C4-2B (cell line): ENCODE data around the gene RSRC2.

ENCODE experiments used
- ZFX ChIP-seq: fragments of 450-650 bp; IDR thresholded peaks from 2 replicates; pipeline ENCODE4 v1.6.1; 2017
- TF ChIP-seq, protein P1 (sequence below): fragments of 450-650 bp; conservative IDR thresholded peaks from 2 replicates; pipeline ENCODE4 v1.5.1; 2017; ENCODE audit warnings: mild to moderate bottlenecking

DNA sequence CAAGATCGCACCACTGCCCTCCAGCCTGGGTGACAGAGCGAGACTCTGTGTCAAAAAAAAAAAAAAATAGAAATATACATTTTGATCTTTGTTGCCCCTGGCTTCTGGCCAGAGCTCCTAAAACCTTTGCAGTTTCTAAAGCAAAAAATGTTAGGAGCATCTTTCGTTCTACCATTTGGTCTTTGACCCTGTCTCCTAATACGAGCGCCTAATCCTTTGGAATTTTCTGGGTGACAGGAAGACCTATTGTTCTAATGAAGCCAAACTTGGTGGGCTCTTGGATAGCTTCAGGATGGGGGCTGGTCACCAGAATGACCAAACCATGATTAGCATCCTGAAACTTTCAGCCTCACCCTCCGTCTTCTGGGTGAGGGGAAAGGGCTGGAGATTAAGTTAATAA is 72.0 kb downstream of the RSRC2 start:
- TF ChIP-seq, protein P1, sequence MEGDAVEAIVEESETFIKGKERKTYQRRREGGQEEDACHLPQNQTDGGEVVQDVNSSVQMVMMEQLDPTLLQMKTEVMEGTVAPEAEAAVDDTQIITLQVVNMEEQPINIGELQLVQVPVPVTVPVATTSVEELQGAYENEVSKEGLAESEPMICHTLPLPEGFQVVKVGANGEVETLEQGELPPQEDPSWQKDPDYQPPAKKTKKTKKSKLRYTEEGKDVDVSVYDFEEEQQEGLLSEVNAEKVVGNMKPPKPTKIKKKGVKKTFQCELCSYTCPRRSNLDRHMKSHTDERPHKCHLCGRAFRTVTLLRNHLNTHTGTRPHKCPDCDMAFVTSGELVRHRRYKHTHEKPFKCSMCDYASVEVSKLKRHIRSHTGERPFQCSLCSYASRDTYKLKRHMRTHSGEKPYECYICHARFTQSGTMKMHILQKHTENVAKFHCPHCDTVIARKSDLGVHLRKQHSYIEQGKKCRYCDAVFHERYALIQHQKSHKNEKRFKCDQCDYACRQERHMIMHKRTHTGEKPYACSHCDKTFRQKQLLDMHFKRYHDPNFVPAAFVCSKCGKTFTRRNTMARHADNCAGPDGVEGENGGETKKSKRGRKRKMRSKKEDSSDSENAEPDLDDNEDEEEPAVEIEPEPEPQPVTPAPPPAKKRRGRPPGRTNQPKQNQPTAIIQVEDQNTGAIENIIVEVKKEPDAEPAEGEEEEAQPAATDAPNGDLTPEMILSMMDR, result no peak
- TF ChIP-seq ZFX, result no peak
